SU-DHL-6 (cell line): ENCODE results near the gene DYRK1B.
"Not testable (repeated sequence)": the region's sequence is repeated elsewhere in the genome, so short reads cannot be mapped to it uniquely, and the experiment has no call there.

Experiments used
- H2AFZ ChIP-seq: fragments of 200-600 bp; sonication (generic); 2 replicates; pipeline ENCODE4 v1.6.1; 2014; ENCODE audit warnings: low read depth, mild to moderate bottlenecking, moderate library complexity, mixed read lengths, antibody characterized with exemption, low read length; ENCODE audit not compliant: severe bottlenecking
- H3F3A ChIP-seq: fragments of 200-600 bp; shearing (Covaris generic); 2 replicates; pipeline ENCODE4 v1.6.0; 2016; ENCODE audit warnings: antibody characterized with exemption, mild to moderate bottlenecking; ENCODE audit not compliant: insufficient read depth
- H3K27ac ChIP-seq: fragments of 200-600 bp; sonication (generic); 2 replicates; pipeline ENCODE4 v1.5.1; 2016; ENCODE audit warnings: low read depth, mild to moderate bottlenecking, low read length, moderate library complexity, mixed read lengths
- H3K27me3 ChIP-seq: fragments of 200-600 bp; sonication (generic), shearing (Covaris generic); 2 replicates; pipeline ENCODE4 v1.6.0; 2014; ENCODE audit warnings: mild to moderate bottlenecking, low read length
- H3K36me3 ChIP-seq: fragments of 200-600 bp; sonication (generic); 2 replicates; pipeline ENCODE4 v1.6.1; 2014; ENCODE audit warnings: mild to moderate bottlenecking, low read length, mixed read lengths
- H3K4me2 ChIP-seq: fragments of 300-600, 200-600 bp; shearing (Covaris generic), sonication (generic); 2 replicates; pipeline ENCODE4 v1.6.0; 2014; ENCODE audit warnings: low read length, low read depth, mild to moderate bottlenecking; ENCODE audit not compliant: poor library complexity, severe bottlenecking
- H3K4me3 ChIP-seq: fragments of 200-600 bp; sonication (generic); 2 replicates; pipeline ENCODE4 v1.5.1; 2014; ENCODE audit warnings: antibody characterized with exemption, low read length, mild to moderate bottlenecking, mixed read lengths; ENCODE audit not compliant: insufficient read depth, poor library complexity, severe bottlenecking
- H3K79me2 ChIP-seq: fragments of 200-600 bp; sonication (generic); 2 replicates; pipeline ENCODE4 v1.6.1; 2014; ENCODE audit warnings: mild to moderate bottlenecking, low read length, moderate library complexity; ENCODE audit not compliant: insufficient read depth
- H3K9ac ChIP-seq: fragments of 200-600 bp; sonication (generic); 2 replicates; pipeline ENCODE4 v1.7.0; 2014; ENCODE audit warnings: mild to moderate bottlenecking, low read length
- H3K9me2 ChIP-seq: fragments of 200-600 bp; sonication (generic); replicated peaks from 2 replicates; pipeline ENCODE4 v1.6.1; 2014; ENCODE audit warnings: low read length; ENCODE audit not compliant: insufficient read depth
- H3K9me3 ChIP-seq: fragments of 200-600 bp; sonication (generic); 2 replicates; pipeline ENCODE4 v1.6.1; 2014; ENCODE audit warnings: low read length, mixed read lengths; ENCODE audit not compliant: insufficient read depth
- H4K20me1 ChIP-seq: fragments of 200-600 bp; sonication (generic); 2 replicates; pipeline ENCODE4 v1.6.1; 2014; ENCODE audit warnings: low read depth, mild to moderate bottlenecking, antibody characterized with exemption, low read length, moderate library complexity, mixed read lengths
- CTCF ChIP-seq: fragments of 200-600 bp; sonication (generic); IDR thresholded peaks from one replicate; pipeline ENCODE4 v1.5.1; 2017; ENCODE audit warnings: antibody characterized with exemption, mild to moderate bottlenecking, low read length, moderate library complexity; ENCODE audit not compliant: insufficient read depth, poor library complexity, severe bottlenecking
- EZH2phosphoT487 ChIP-seq: fragments of 200-600 bp; sonication (generic), shearing (Covaris generic); conservative IDR thresholded peaks from 2 replicates; pipeline ENCODE4 v1.6.1; 2018; ENCODE audit warnings: mild to moderate bottlenecking, antibody characterized with exemption, low read length, moderate library complexity, mixed read lengths

Gene DYRK1B

GRCh38 chr19:39878398-39878797 lies 44.4 kb upstream of the DYRK1B start:
- no peaks in the 10 kb centered on the region for H4K20me1 ChIP-seq
- no peaks in the 10 kb centered on the region for H3K9me3 ChIP-seq
- H3K4me2 ChIP-seq: no peak overlapping the region
- no peaks in the 10 kb centered on the region for H3K79me2 ChIP-seq
- no peaks in the 10 kb centered on the region for H3K27me3 ChIP-seq
- no peak overlapping the region for H3K9ac ChIP-seq
- no peak overlapping the region for H3K27ac ChIP-seq
- H3F3A ChIP-seq: no peaks in the 10 kb centered on the region
- no peak overlapping the region for H2AFZ ChIP-seq
- TF ChIP-seq CTCF (no peak), EZH2phosphoT487 (no peak)
- H3K4me3 ChIP-seq: no peak overlapping the region
- H3K36me3 ChIP-seq: no peaks in the 10 kb centered on the region
- H3K9me2 ChIP-seq: no peaks in the 10 kb centered on the region

GRCh38 chr19:39877982-39878381 lies 44.0 kb upstream of the DYRK1B start:
- H3K79me2 ChIP-seq, H3K36me3 ChIP-seq, H3K4me3 ChIP-seq, H3K9me2 ChIP-seq, H2AFZ ChIP-seq, H3K9ac ChIP-seq, H4K20me1 ChIP-seq, H3K4me2 ChIP-seq, H3F3A ChIP-seq, H3K9me3 ChIP-seq, H3K27ac ChIP-seq, H3K27me3 ChIP-seq: not testable (repeated sequence)

- not testable (repeated sequence) for H3K27me3 ChIP-seq, H3K79me2 ChIP-seq, H3K9me3 ChIP-seq, H3K9me2 ChIP-seq, H3K27ac ChIP-seq, H4K20me1 ChIP-seq, H3K36me3 ChIP-seq, H3K4me2 ChIP-seq, H3K4me3 ChIP-seq, H3K9ac ChIP-seq, H3F3A ChIP-seq, H2AFZ ChIP-seq
Measured at GRCh38 chr19:39877488-39877887, 43.5 kb upstream of the DYRK1B start.

- H3K27me3 ChIP-seq, H3K27ac ChIP-seq, H3K4me2 ChIP-seq, H3F3A ChIP-seq, H3K9me2 ChIP-seq, H4K20me1 ChIP-seq, H3K79me2 ChIP-seq, H3K9me3 ChIP-seq, H3K36me3 ChIP-seq, H2AFZ ChIP-seq, H3K4me3 ChIP-seq, H3K9ac ChIP-seq: not testable (repeated sequence)
Measured at GRCh38 chr19:39876486-39876885, 42.5 kb upstream of the DYRK1B start.

GRCh38 chr19:39875401-39875864 lies 41.5 kb upstream of the DYRK1B start:
- not testable (repeated sequence) for H3K27ac ChIP-seq, H3K9me3 ChIP-seq, H4K20me1 ChIP-seq, H3K79me2 ChIP-seq, H3K4me3 ChIP-seq, H3K9me2 ChIP-seq, H3K9ac ChIP-seq, H2AFZ ChIP-seq, H3K4me2 ChIP-seq, H3K36me3 ChIP-seq, H3F3A ChIP-seq, H3K27me3 ChIP-seq
